A549 (cell line): ENCODE data around the gene DCAF8L1. TPM values are rescaled to one million over a fixed set of nuclear protein-coding genes. Genes with fewer than 3 reads are reported as not detected.

ENCODE experiments used
- ATAC-seq, 2 experiments: fragments of 200-7000 bp in 1 of 2; fragments of >200 bp in 1 of 2; cut with Nextera tagmentation in 1 of 2; cut with Tn5 transposase in 1 of 2; 3 replicates each; pipeline versions ENCODE4 v1.8.0 to v1.9.1; 2018 to 2020; ENCODE audit warnings: mild to moderate bottlenecking in 1 of 2, moderate library complexity in 1 of 2
- CTCF ChIA-PET: fragments of 300-600 bp; sonication (Branson Sonifier 250); formaldehyde crosslinking; extraction: SDS; loops from one replicate; lab custom pipeline; 2021; ENCODE audit warnings: antibody characterized with exemption, inconsistent platforms; lab: Yijun Ruan, JAX
- POLR2A ChIA-PET: fragments of 350-600 bp; formaldehyde crosslinking; extraction: SDS; loops from one replicate; lab custom pipeline; 2021; ENCODE audit warnings: antibody characterized with exemption, inconsistent platforms; lab: Yijun Ruan, JAX
- DNase-seq, 2 experiments: peaks; one replicate each; pipeline versions ENCODE4 v3.0.0 to v3.0.0-alpha.2; 2011 to 2016; ENCODE audit warnings: low read depth in 1 of 2, low spot score in 1 of 2
- FAIRE-seq: peaks from 2 replicates; lab custom pipeline; 2011; peaks lifted over from hg19 to GRCh38; lab: Jason Lieb, UNC
- H3K27ac ChIP-seq, 2 experiments: fragments of >200 bp; sonication (Bioruptor Twin); formaldehyde crosslinking; 3 replicates each; pipeline ENCODE4 v1.5.1; 2016 to 2017
- H3K4me1 ChIP-seq: fragments of >200 bp; sonication (Bioruptor Twin); formaldehyde crosslinking; 3 replicates; pipeline ENCODE4 v1.6.1; 2016
- H3K4me2 ChIP-seq: fragments of >200 bp; sonication (Bioruptor Twin); formaldehyde crosslinking; 3 replicates; pipeline ENCODE4 v1.6.1; 2016
- H3K4me3 ChIP-seq: fragments of >200 bp; sonication (Bioruptor Twin); formaldehyde crosslinking; 3 replicates; pipeline ENCODE4 v1.5.1; 2016
- H3K9me3 ChIP-seq: fragments of >200 bp; sonication (Bioruptor Twin); formaldehyde crosslinking; 3 replicates; pipeline ENCODE4 v1.6.1; 2016
- CBX8 ChIP-seq: fragments of 200-600 bp; sonication (generic); IDR thresholded peaks from 2 replicates; pipeline ENCODE4 v1.6.1; 2016
- CEBPB ChIP-seq, 2 experiments: fragments of >200 bp in 1 of 2; sonication (Bioruptor Twin) in 1 of 2; formaldehyde crosslinking in 1 of 2; IDR thresholded peaks; 2 replicates each; pipeline ENCODE4 v1.6.1; 2012 to 2016
- CHD2 ChIP-seq: fragments of 150-350 bp; IDR thresholded peaks from 2 replicates; pipeline ENCODE4 v1.6.1; 2014; ENCODE audit warnings: low read length; ENCODE audit not compliant: partially characterized antibody
- CHD4 ChIP-seq: fragments of 200-600 bp; sonication (generic); IDR thresholded peaks from 2 replicates; pipeline ENCODE4 v1.6.1; 2016; ENCODE audit warnings: antibody characterized with exemption, mild to moderate bottlenecking, borderline replicate concordance
- CTCF ChIP-seq: fragments of >200 bp; sonication (Bioruptor Twin); formaldehyde crosslinking; IDR thresholded peaks from 3 replicates; pipeline ENCODE4 v1.5.1; 2016
- ELK1 ChIP-seq: fragments of 150-350 bp; IDR thresholded peaks from 2 replicates; pipeline ENCODE4 v1.6.1; 2014; ENCODE audit warnings: low read depth, mild to moderate bottlenecking, low read length
- EP300 ChIP-seq, 2 experiments: fragments of >200 bp; sonication (Bioruptor Twin); formaldehyde crosslinking; IDR thresholded peaks; 2 replicates in 1 of 2; 3 replicates in 1 of 2; pipeline ENCODE4 v1.6.1; 2016 to 2017
- ESRRA ChIP-seq: fragments of 150-350 bp; IDR thresholded peaks from 2 replicates; pipeline ENCODE4 v1.6.1; 2014; ENCODE audit warnings: mild to moderate bottlenecking, low read length, borderline replicate concordance
- FOXS1 ChIP-seq: fragments of 250-450 bp; sonication (Bioruptor Pico); IDR thresholded peaks from 2 replicates; pipeline ENCODE4 v1.5.0; 2020; ENCODE audit warnings: mild to moderate bottlenecking, moderate library complexity
- GATA3 ChIP-seq: IDR thresholded peaks from 2 replicates; pipeline ENCODE4 v1.6.1; 2012; ENCODE audit warnings: borderline replicate concordance
- JUNB ChIP-seq: fragments of >200 bp; sonication (Bioruptor Twin); formaldehyde crosslinking; IDR thresholded peaks from 2 replicates; pipeline ENCODE4 v1.6.1; 2016
- KDM1A ChIP-seq: fragments of 200-600 bp; sonication (generic); IDR thresholded peaks from 2 replicates; pipeline ENCODE4 v1.6.1; 2016; ENCODE audit warnings: low read depth, mild to moderate bottlenecking
- KDM5A ChIP-seq: fragments of 200-600 bp; sonication (generic); IDR thresholded peaks from 2 replicates; pipeline ENCODE4 v1.6.1; 2016; ENCODE audit warnings: antibody characterized with exemption, mild to moderate bottlenecking
- MAX ChIP-seq: IDR thresholded peaks from 2 replicates; pipeline ENCODE4 v1.6.1; 2012
- MAZ ChIP-seq: fragments of 150-350 bp; IDR thresholded peaks from 2 replicates; pipeline ENCODE4 v1.6.1; 2014; ENCODE audit warnings: antibody characterized with exemption, low read depth, low read length, borderline replicate concordance
- NFE2L2 ChIP-seq: fragments of 150-350 bp; conservative IDR thresholded peaks from 2 replicates; pipeline ENCODE4 v1.6.1; 2014; ENCODE audit warnings: low read length
- PBX3 ChIP-seq: IDR thresholded peaks from 2 replicates; pipeline ENCODE4 v1.6.1; 2012
- RARB ChIP-seq: fragments of 250-450 bp; sonication (Bioruptor Pico); IDR thresholded peaks from 2 replicates; pipeline ENCODE4 v1.8.0; 2021; ENCODE audit warnings: mild to moderate bottlenecking, moderate library complexity
- ZNF302 ChIP-seq: fragments of 250-450 bp; sonication (Bioruptor Pico); IDR thresholded peaks from 2 replicates; pipeline ENCODE4 v1.9.0; 2021; ENCODE audit warnings: inconsistent platforms, mild to moderate bottlenecking, moderate library complexity
- WGBS: methylation state at CpG from one replicate; pipeline ENCODE4 v1.1.6; 2017; ENCODE audit errors: missing lambda C conversion rate; 5-methylcytosine and 5-hydroxymethylcytosine counted together
- polyA plus RNA-seq, 4 experiments: library from polyadenylated mRNA; depleted of rRNA in 3 of 4; stranded (reverse); fragments of >200 nt; fragmentation: RNase III in 1 of 4; extraction: RNeasy Plus Mini Kit Qiagen cat#74134 plus additional on column Dnase treatment in 1 of 4; gene quantifications; 2 replicates in 3 of 4; 3 replicates in 1 of 4; pipeline ENCODE4 v1.2.3, GENCODE V29; 2011 to 2017

The DCAF8L1 gene
- polyA plus RNA-seq, 2 of the 4 experiments (the other 2 are of a cell fraction) = not detected

GRCh38 chrX:28016823-28017222 is 35.6 kb upstream of the DCAF8L1 start:
- Histone ChIP-seq H3K9me3 (no peaks in the 10 kb centered on the region), H3K27ac (no peak overlapping the region), H3K4me1 (no peaks in the 10 kb centered on the region), H3K4me3 (no peak overlapping the region), H3K4me2 (no peak overlapping the region)
- DNase-seq (no peak), FAIRE-seq (no peak), ATAC-seq (no peak)
- WGBS = 0% methylated on average over 1 of the region's 1 CpG
- TF ChIP-seq CBX8 (no peak), NFE2L2 (no peak), MAZ (no peak), EP300 (IDR thresholded peaks at IDR 0.05) (no peak), KDM1A (no peak), CEBPB (IDR thresholded peaks at IDR 0.05) (no peak), RARB (CRISPR knock-in tag) (no peak)
- ChIA-PET POLR2A (no interaction called here), CTCF (no interaction called here)

GRCh38 chrX:28015993-28016392 is 34.7 kb upstream of the DCAF8L1 start:
- no peak for ATAC-seq
- Histone ChIP-seq H3K4me2 (no peak overlapping the region), H3K4me3 (no peak overlapping the region), H3K9me3 (no peaks in the 10 kb centered on the region), H3K27ac (no peak overlapping the region), H3K4me1 (no peaks in the 10 kb centered on the region)
- CTCF ChIA-PET = no interaction called here
- FAIRE-seq = no peak
- WGBS = no CpG with 5 or more reads among the region's 6 CpGs
- no peak for DNase-seq
- no peak for TF ChIP-seq CHD2
- TF ChIP-seq ESRRA = no peak
- TF ChIP-seq CTCF = no peak
- TF ChIP-seq ELK1 = no peak
- TF ChIP-seq CHD4 = no peak
- no peak for TF ChIP-seq PBX3
- no peak for TF ChIP-seq GATA3
- TF ChIP-seq KDM5A = no peak
- TF ChIP-seq EP300 (IDR thresholded peaks at IDR 0.05) = no peak
- POLR2A ChIA-PET = no interaction called here

- WGBS = 43% methylated on average over 2 of the region's 2 CpGs
Measured at GRCh38 chrX:28010875-28011274, 29.6 kb upstream of the DCAF8L1 start.

More at GRCh38 chrX:28010875-28011274, 29.6 kb upstream of the DCAF8L1 start:
- FAIRE-seq = no peak
- H3K27ac ChIP-seq = no peak overlapping the region
- H3K4me2 ChIP-seq = no peak overlapping the region
- TF ChIP-seq KDM5A = no peak
- TF ChIP-seq MAX = no peak
- TF ChIP-seq JUNB = no peak
- no peak for TF ChIP-seq CTCF
- TF ChIP-seq ELK1 = no peak
- no peak for TF ChIP-seq ZNF302 (CRISPR knock-in tag)
- no peak for TF ChIP-seq FOXS1 (CRISPR knock-in tag)
- no peaks in the 10 kb centered on the region for H3K4me1 ChIP-seq
- POLR2A ChIA-PET = no interaction called here
- DNase-seq = no peak
- H3K4me3 ChIP-seq = no peak overlapping the region
- no peaks in the 10 kb centered on the region for H3K9me3 ChIP-seq
- CTCF ChIA-PET = no interaction called here
- no peak for ATAC-seq
